H9 (cell line): ENCODE results near the gene CMSS1. TPM values are rescaled to one million over a fixed set of nuclear protein-coding genes. Genes with fewer than 3 reads are reported as not detected.

Experiments
- DNase-seq: peaks from one replicate; pipeline ENCODE4 v3.0.0-alpha.2; 2017
- H2AFZ ChIP-seq: one replicate; pipeline ENCODE4 v1.6.1; 2013; ENCODE audit warnings: mild to moderate bottlenecking, low read length, control low read depth, moderate library complexity
- H2AK5ac ChIP-seq: 2 replicates; pipeline ENCODE4 v1.6.1; 2013; ENCODE audit warnings: low read length, control low read depth, mixed read lengths; ENCODE audit not compliant: insufficient read length
- H2BK120ac ChIP-seq: one replicate; pipeline ENCODE4 v1.6.1; 2013; ENCODE audit warnings: low read depth, mild to moderate bottlenecking, low read length, control low read depth, inconsistent platforms; ENCODE audit not compliant: poor library complexity, severe bottlenecking
- H2BK12ac ChIP-seq: 2 replicates; pipeline ENCODE4 v1.6.1; 2013; ENCODE audit warnings: low read length, control low read depth, mixed read lengths, low read depth; ENCODE audit not compliant: insufficient read length
- H2BK15ac ChIP-seq: 2 replicates; pipeline ENCODE4 v1.6.1; 2013; ENCODE audit warnings: low read depth, low read length, control low read depth
- H2BK20ac ChIP-seq: one replicate; pipeline ENCODE4 v1.6.1; 2013; ENCODE audit warnings: low read depth, mild to moderate bottlenecking, low read length, control low read depth, inconsistent platforms; ENCODE audit not compliant: poor library complexity, severe bottlenecking
- H2BK5ac ChIP-seq: 2 replicates; pipeline ENCODE4 v1.6.1; 2013; ENCODE audit warnings: low read length, control low read depth, mixed read lengths; ENCODE audit not compliant: insufficient read length
- H3K14ac ChIP-seq: 2 replicates; pipeline ENCODE4 v1.6.1; 2013; ENCODE audit warnings: low read length, control low read depth; ENCODE audit not compliant: insufficient read depth
- H3K18ac ChIP-seq: 2 replicates; pipeline ENCODE4 v1.6.1; 2013; ENCODE audit warnings: low read depth, mild to moderate bottlenecking, mixed read lengths, low read length, control low read depth; ENCODE audit not compliant: insufficient read length
- H3K23ac ChIP-seq: 2 replicates; pipeline ENCODE4 v1.6.1; 2013; ENCODE audit warnings: low read length, control low read depth, mixed read lengths, low read depth; ENCODE audit not compliant: insufficient read length
- H3K23me2 ChIP-seq: 2 replicates; pipeline ENCODE4 v1.6.1; 2013; ENCODE audit warnings: low read depth, mild to moderate bottlenecking, mixed read lengths, low read length, control low read depth; ENCODE audit not compliant: insufficient read length, poor library complexity, severe bottlenecking
- H3K27ac ChIP-seq: 2 replicates; pipeline ENCODE4 v1.5.1; 2013; ENCODE audit warnings: low read length, control low read depth, mixed read lengths, low read depth; ENCODE audit not compliant: insufficient read length
- H3K27me3 ChIP-seq: 2 replicates; pipeline ENCODE4 v1.6.1; 2013; ENCODE audit warnings: low read length, control low read depth, inconsistent platforms; ENCODE audit not compliant: insufficient read depth
- H3K4ac ChIP-seq: 2 replicates; pipeline ENCODE4 v1.6.1; 2013; ENCODE audit warnings: low read depth, mild to moderate bottlenecking, control low read depth, inconsistent platforms, low read length, moderate library complexity
- H3K4me1 ChIP-seq: 2 replicates; pipeline ENCODE4 v1.6.1; 2013; ENCODE audit warnings: low read length, control low read depth, inconsistent platforms; ENCODE audit not compliant: insufficient read depth
- H3K4me2 ChIP-seq: 2 replicates; pipeline ENCODE4 v1.6.1; 2013; ENCODE audit warnings: low read length, control low read depth, mixed read lengths; ENCODE audit not compliant: insufficient read length, insufficient read depth
- H3K56ac ChIP-seq: 2 replicates; pipeline ENCODE4 v1.6.1; 2013; ENCODE audit warnings: low read depth, mild to moderate bottlenecking, mixed read lengths, low read length, control low read depth; ENCODE audit not compliant: insufficient read length
- H3K79me1 ChIP-seq: 2 replicates; pipeline ENCODE4 v1.6.1; 2013; ENCODE audit warnings: low read depth, mild to moderate bottlenecking, moderate library complexity, low read length, control low read depth, inconsistent platforms; ENCODE audit not compliant: insufficient read depth, poor library complexity, severe bottlenecking
- H3K79me2 ChIP-seq: 2 replicates; pipeline ENCODE4 v1.6.1; 2013; ENCODE audit warnings: low read length, control low read depth, inconsistent platforms; ENCODE audit not compliant: insufficient read depth
- H3K9ac ChIP-seq: 2 replicates; pipeline ENCODE4 v1.6.1; 2013; ENCODE audit warnings: low read length, control low read depth, mixed read lengths; ENCODE audit not compliant: insufficient read length; ENCODE audit errors: extremely low read depth
- H3K9me3 ChIP-seq: one replicate; pipeline ENCODE4 v1.6.1; 2013; ENCODE audit warnings: low read depth, low read length, inconsistent platforms; ENCODE audit not compliant: control insufficient read depth
- H3T11ph ChIP-seq: one replicate; pipeline ENCODE4 v1.6.1; 2013; ENCODE audit warnings: mild to moderate bottlenecking, low read length, control low read depth, inconsistent platforms
- H4K20me1 ChIP-seq: one replicate; pipeline ENCODE4 v1.6.1; 2013; ENCODE audit not compliant: control insufficient read depth, insufficient read length, insufficient read depth
- H4K5ac ChIP-seq: 2 replicates; pipeline ENCODE4 v1.6.1; 2013; ENCODE audit warnings: low read depth, mild to moderate bottlenecking, mixed read lengths, low read length, control low read depth; ENCODE audit not compliant: insufficient read length
- H4K8ac ChIP-seq: replicated peaks from 2 replicates; pipeline ENCODE4 v1.6.1; 2013; ENCODE audit warnings: low read length, control low read depth, mixed read lengths, low read depth; ENCODE audit not compliant: insufficient read length
- H4K91ac ChIP-seq: 2 replicates; pipeline ENCODE4 v1.6.1; 2013; ENCODE audit warnings: low read depth, mild to moderate bottlenecking, moderate library complexity, mixed read lengths, low read length, control low read depth; ENCODE audit not compliant: insufficient read length
- H3K27ac Mint-ChIP-seq, 3 experiments: 2 replicates in 2 of 3; 3 replicates in 1 of 3; pipeline ENCODE4 v1.8.0; 2020 to 2021; ENCODE audit warnings: mixed read lengths in 3 of 3, mild to moderate bottlenecking in 1 of 3, moderate library complexity in 1 of 3
- H3K27me3 Mint-ChIP-seq: 2 replicates; pipeline ENCODE4 v1.8.0; 2021; ENCODE audit warnings: low read depth, mild to moderate bottlenecking, moderate library complexity, mixed read lengths
- H3K36me3 Mint-ChIP-seq, 3 experiments: 2 replicates in 2 of 3; 3 replicates in 1 of 3; pipeline ENCODE4 v1.8.0; 2020 to 2021; ENCODE audit warnings: low read depth in 3 of 3, mixed read lengths in 3 of 3; ENCODE audit not compliant: insufficient read depth in 1 of 3
- H3K4me1 Mint-ChIP-seq, 2 experiments: 2 replicates each; pipeline ENCODE4 v1.8.0; 2020; ENCODE audit warnings: mixed read lengths in 2 of 2
- H3K4me3 Mint-ChIP-seq, 2 experiments: 2 replicates in 1 of 2; 3 replicates in 1 of 2; pipeline ENCODE4 v1.8.0; 2020 to 2021; ENCODE audit warnings: mild to moderate bottlenecking in 2 of 2, mixed read lengths in 2 of 2, moderate library complexity in 1 of 2
- H3K9me3 Mint-ChIP-seq, 2 experiments: 2 replicates in 1 of 2; 3 replicates in 1 of 2; pipeline ENCODE4 v1.8.0; 2020; ENCODE audit warnings: mild to moderate bottlenecking in 2 of 2, mixed read lengths in 2 of 2, moderate library complexity in 1 of 2
- WGBS: extraction: QIAGEN DNeasy Blood & Tissue Kit; methylation state at CpG from one replicate; pipeline ENCODE4 v1.1.7; 2013; ENCODE audit warnings: missing lambda C conversion rate, low lambda C conversion rate, mixed read lengths; ENCODE audit not compliant: insufficient read length; ENCODE audit errors: extremely low coverage; 5-methylcytosine and 5-hydroxymethylcytosine counted together
- total RNA-seq: library from RNA; stranded (reverse); gene quantifications from 2 replicates; pipeline ENCODE4 v1.2.1, GENCODE V29; 2021
- TF ChIP-seq, protein P1 (sequence below): fragments of 200-600 bp; sonication (generic); conservative IDR thresholded peaks from 3 replicates; pipeline ENCODE4 v1.8.0; 2021; ENCODE audit warnings: antibody characterized with exemption, mild to moderate bottlenecking

CMSS1 gene
- total RNA-seq, 1 experiment from 2014 or later: 61.8 TPM

- H2AFZ ChIP-seq: no peak overlapping the region
- no peak overlapping the region for H3K4ac ChIP-seq
- no CpG with 5 or more reads among the region's 10 CpGs for WGBS
- H3T11ph ChIP-seq: no peak overlapping the region
- no peak overlapping the region for H2BK12ac ChIP-seq
- no peak overlapping the region for H4K91ac ChIP-seq
- H3K56ac ChIP-seq: no peak overlapping the region
- no peak overlapping the region for H2BK5ac ChIP-seq
- H3K9ac ChIP-seq: no peak overlapping the region
- H3K23ac ChIP-seq: no peak overlapping the region
- DNase-seq: no peak
- H2BK20ac ChIP-seq: no peak overlapping the region
- H3K79me1 ChIP-seq: no peaks in the 10 kb centered on the region
- no peak overlapping the region for H2BK15ac ChIP-seq
- H4K20me1 ChIP-seq: no peaks in the 10 kb centered on the region
- H2AK5ac ChIP-seq: no peak overlapping the region
- no peak overlapping the region for H3K14ac ChIP-seq
- H2BK120ac ChIP-seq: no peak overlapping the region
- H3K23me2 ChIP-seq: no peaks in the 10 kb centered on the region
- no peaks in the 10 kb centered on the region for H3K27me3 Mint-ChIP-seq
- H3K27ac Mint-ChIP-seq: peak overlapping the region in 1 of 3 experiments; percentile 49; a peak in 1 of 7 replicates
- H4K8ac ChIP-seq: no peak overlapping the region
- H4K5ac ChIP-seq: no peak overlapping the region
- no peak overlapping the region for H3K4me3 Mint-ChIP-seq
- H3K27me3 ChIP-seq: no peaks in the 10 kb centered on the region
- H3K79me2 ChIP-seq: no peaks in the 10 kb centered on the region
- H3K18ac ChIP-seq: no peak overlapping the region
- no peak overlapping the region for H3K4me2 ChIP-seq
- no peaks in the 10 kb centered on the region for H3K9me3 Mint-ChIP-seq
- H3K4me1 Mint-ChIP-seq: peaks cover 23 to 24% of the 10 kb centered on the region in 2 experiments
- H3K36me3 Mint-ChIP-seq: no peaks in the 10 kb centered on the region
- no peaks in the 10 kb centered on the region for H3K9me3 ChIP-seq
- TF ChIP-seq, protein P1, sequence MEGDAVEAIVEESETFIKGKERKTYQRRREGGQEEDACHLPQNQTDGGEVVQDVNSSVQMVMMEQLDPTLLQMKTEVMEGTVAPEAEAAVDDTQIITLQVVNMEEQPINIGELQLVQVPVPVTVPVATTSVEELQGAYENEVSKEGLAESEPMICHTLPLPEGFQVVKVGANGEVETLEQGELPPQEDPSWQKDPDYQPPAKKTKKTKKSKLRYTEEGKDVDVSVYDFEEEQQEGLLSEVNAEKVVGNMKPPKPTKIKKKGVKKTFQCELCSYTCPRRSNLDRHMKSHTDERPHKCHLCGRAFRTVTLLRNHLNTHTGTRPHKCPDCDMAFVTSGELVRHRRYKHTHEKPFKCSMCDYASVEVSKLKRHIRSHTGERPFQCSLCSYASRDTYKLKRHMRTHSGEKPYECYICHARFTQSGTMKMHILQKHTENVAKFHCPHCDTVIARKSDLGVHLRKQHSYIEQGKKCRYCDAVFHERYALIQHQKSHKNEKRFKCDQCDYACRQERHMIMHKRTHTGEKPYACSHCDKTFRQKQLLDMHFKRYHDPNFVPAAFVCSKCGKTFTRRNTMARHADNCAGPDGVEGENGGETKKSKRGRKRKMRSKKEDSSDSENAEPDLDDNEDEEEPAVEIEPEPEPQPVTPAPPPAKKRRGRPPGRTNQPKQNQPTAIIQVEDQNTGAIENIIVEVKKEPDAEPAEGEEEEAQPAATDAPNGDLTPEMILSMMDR: peak; percentile 12; the same call in 1 of the 3 replicates
- no peaks in the 10 kb centered on the region; the same call in 1 of the 2 replicates for H3K4me1 ChIP-seq
- H3K27ac ChIP-seq: no peak overlapping the region
Measured at GRCh38 chr3:99843590-99844258, 26.1 kb downstream of the CMSS1 start.
